Hindlimb muscle (tissue), 1 donor: Measurements from ENCODE around the gene DPEP2. TPM values are rescaled to one million over a fixed set of nuclear protein-coding genes. Genes with fewer than 3 reads are reported as not detected.

Experiments used
- polyA plus RNA-seq: library from polyadenylated mRNA; unstranded; fragments of 120-200 nt; gene quantifications from one replicate; pipeline ENCODE4 v1.2.1, GENCODE V29; 2013; ENCODE audit not compliant: insufficient read length

Gene DPEP2
- polyA plus RNA-seq, 1 donor = 2.3 TPM

Other genes starting within 250 kb of the DPEP2 start
- 28.8 TPM for gene RANBP10, start 192.9 kb downstream of the DPEP2 start, polyA plus RNA-seq
- gene TSNAXIP1, start 192.6 kb downstream of the DPEP2 start, polyA plus RNA-seq = 2.0 TPM
- gene THAP11, start 157.2 kb downstream of the DPEP2 start, polyA plus RNA-seq = 27.0 TPM
- gene NUTF2, start 152.6 kb downstream of the DPEP2 start, polyA plus RNA-seq = 127 TPM
- 36.6 TPM for gene CENPT, start 151.8 kb downstream of the DPEP2 start, polyA plus RNA-seq
- gene EDC4, start 126.4 kb downstream of the DPEP2 start, polyA plus RNA-seq = 126 TPM
- gene NRN1L, start 114.6 kb downstream of the DPEP2 start, polyA plus RNA-seq = 1.6 TPM
- gene PSKH1, start 106.2 kb downstream of the DPEP2 start, polyA plus RNA-seq = 23.0 TPM
- gene CTRL, start 67.6 kb downstream of the DPEP2 start, polyA plus RNA-seq = 3.1 TPM
- gene PSMB10, start 62.6 kb downstream of the DPEP2 start, polyA plus RNA-seq = 33.5 TPM
- gene LCAT, start 55.4 kb downstream of the DPEP2 start, polyA plus RNA-seq = 24.4 TPM
- gene SLC12A4, start 30.8 kb downstream of the DPEP2 start, polyA plus RNA-seq = 45.9 TPM
- gene DPEP3, start 19.0 kb downstream of the DPEP2 start, polyA plus RNA-seq = 0.09 TPM
- not detected for gene DPEP2NB, start 16.4 kb upstream of the DPEP2 start, polyA plus RNA-seq
- 4.9 TPM for gene DDX28, start 23.7 kb upstream of the DPEP2 start, polyA plus RNA-seq
- 8.7 TPM for gene DUS2, start 23.8 kb upstream of the DPEP2 start, polyA plus RNA-seq
- 30.2 TPM for gene NFATC3, start 85.9 kb upstream of the DPEP2 start, polyA plus RNA-seq
- 0.88 TPM for gene ESRP2, start 236.6 kb upstream of the DPEP2 start, polyA plus RNA-seq
- gene PLA2G15, start 245.9 kb upstream of the DPEP2 start, polyA plus RNA-seq = 36.7 TPM